HUDEP-2 (cell line): ENCODE results near the gene PCAT7.

Experiments
- DNase-seq, 76 experiments: peaks; one replicate each; lab custom pipeline; 2025; ENCODE audit not compliant: unreplicated experiment in 76 of 76; lab: John Stamatoyannopoulos, UW

PCAT7 gene

DNA sequence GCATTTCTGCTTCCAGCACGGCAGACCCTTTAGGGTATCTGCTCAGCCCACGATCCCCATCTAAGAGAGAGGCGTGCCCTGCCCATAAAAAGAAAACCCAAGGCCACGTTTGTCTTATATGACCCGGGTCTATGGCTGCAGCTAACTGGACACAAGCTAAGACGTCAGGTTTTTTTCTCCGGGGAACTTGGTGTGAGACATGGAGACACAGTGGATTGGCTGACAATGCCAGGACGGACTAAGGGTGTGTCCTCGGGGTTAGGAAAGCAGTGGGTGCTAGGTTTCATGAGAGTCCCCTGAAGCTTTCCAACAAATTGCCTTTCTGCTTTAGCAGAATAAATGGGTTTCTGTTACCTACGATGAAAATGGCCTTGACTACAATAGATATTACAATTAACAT is 45.8 kb downstream of the PCAT7 start:
- DNase-seq: no peak

- DNase-seq: no peak
Measured at GRCh38 chr9:94602666-94603065, 47.8 kb downstream of the PCAT7 start.

DNA sequence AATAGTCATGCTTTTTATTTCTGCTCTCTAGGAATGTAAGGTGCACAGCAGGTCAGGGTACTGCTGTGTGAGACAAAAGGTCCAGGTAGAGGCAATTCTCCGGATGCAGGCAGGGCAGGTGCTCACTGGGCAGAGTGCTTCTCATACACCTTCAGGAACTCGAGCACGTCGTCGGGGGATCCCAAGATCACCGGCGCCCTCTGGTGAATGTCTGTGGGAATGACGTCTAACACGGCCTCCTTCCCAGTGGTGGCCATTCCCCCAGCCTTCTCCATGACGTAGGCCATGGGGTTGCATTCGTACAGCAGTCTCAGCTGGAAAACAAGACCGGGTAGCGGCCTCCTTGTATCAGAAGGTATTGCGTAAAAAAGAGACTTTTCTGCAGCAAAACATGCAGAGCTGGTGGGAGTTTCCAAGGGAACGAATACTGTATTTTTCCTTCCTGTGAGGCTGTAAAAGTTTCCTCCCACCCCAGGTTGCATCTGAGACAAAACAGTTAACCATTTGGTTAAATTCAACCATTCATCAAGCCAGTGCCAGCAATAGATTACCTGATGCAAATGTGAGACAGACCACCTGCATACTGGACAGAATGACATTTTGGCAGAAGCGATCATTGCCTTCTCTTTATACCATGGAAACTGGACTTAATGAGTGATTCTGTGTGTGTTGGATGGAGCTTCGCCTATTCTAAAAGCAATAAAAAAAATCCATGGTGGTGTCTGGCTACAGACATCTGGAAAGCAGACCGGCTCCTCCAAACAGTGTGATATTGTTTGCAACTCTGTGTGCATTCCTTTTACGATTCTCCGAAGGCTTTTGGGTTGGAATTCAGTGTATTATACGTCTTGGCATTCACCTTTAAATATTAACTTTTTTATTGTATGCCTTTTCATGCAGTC is 48.6 kb downstream of the PCAT7 start:
- peak in 58 of 76 experiments; percentile 4 to 67 (median 34) for DNase-seq

- DNase-seq: no peak
Measured at GRCh38 chr9:94606646-94607422, 52.0 kb downstream of the PCAT7 start.

GRCh38 chr9:94607423-94607691 is 52.5 kb downstream of the PCAT7 start:
- no peak for DNase-seq

GRCh38 chr9:94610181-94610606 is 55.3 kb downstream of the PCAT7 start:
- DNase-seq: no peak

DNA sequence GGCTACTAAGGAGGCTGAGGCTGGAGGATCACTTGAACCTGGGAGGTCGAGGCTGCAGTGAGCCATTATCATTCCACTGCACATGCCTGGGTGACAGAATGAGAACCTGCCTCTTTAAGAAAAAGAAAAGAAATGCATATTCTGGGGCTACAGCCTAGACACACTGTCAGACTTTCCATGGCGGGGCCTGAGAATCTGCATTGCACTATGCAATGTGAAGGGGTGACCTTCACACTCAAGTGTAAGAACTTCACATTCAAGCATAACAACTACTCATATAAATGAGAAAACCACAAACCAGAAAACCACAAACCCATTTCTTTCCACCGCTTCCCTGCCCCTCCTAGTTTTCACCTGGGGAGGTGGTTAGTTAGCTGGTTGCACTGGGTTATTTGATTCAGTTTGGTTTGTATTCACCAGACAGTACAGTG is 56.8 kb downstream of the PCAT7 start:
- no peak for DNase-seq

DNA sequence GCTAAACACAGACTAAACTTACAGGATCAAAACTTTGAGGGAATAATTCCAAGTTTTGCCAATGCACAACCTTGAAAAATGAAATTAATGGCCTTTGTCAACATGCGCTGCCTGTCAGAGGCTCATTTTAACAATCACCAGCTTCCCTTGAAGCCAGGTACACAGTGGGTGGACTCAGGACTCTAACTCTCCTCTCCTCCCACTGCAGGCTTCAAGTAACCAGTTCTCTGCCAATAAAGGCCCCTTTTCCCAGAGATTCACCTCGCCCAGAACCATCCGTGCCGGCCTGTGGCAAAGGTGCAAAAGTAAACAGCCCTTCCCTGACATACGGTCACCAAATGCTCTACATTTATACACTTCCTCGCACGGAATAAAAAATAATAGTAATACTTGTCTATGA is 57.2 kb downstream of the PCAT7 start:
- DNase-seq: no peak

DNA sequence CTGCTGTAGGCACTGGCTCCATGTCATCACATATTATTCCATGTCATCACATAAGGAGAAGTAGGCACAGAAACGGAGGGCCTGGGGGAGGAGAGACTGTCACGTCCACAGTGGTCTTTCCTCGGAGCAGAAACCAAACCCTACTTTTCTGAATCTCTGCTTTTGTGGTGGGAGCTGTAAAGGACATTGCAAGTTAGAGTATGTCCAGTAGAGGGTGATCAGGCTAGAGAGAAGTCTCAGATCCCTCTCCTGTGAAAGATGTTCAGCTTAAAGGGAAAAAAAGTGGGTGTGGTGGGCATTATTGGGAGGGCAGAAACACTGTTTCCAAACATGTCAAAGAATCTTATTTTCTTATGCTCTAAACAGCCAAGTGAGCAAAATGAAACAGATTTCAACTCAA is 58.1 kb downstream of the PCAT7 start:
- peak in 1 of 76 experiments; percentile 1 for DNase-seq

GRCh38 chr9:94619026-94619425 is 64.1 kb downstream of the PCAT7 start:
- DNase-seq: no peak
